Mammary epithelial cell (primary cell): ENCODE measurements around the gene NATD1.

ENCODE experiments used
- CTCF ChIP-seq, 2 donors: IDR thresholded peaks in 1 of 2; conservative IDR thresholded peaks in 1 of 2; 2 replicates each; pipeline ENCODE4 v1.5.1; 2011 to 2012; ENCODE audit warnings: inconsistent platforms in 2 of 2, low read length in 2 of 2, mild to moderate bottlenecking in 2 of 2, control low read depth in 1 of 2, low read depth in 1 of 2; ENCODE audit not compliant: insufficient read depth in 1 of 2; ENCODE audit errors: extremely low read depth in 1 of 2
- EZH2 ChIP-seq: IDR thresholded peaks from 2 replicates; pipeline ENCODE4 v1.6.1; 2012; ENCODE audit warnings: low read length, inconsistent platforms, borderline replicate concordance

- TF ChIP-seq CTCF (conservative IDR thresholded peaks at IDR 0.05 in 1 of 2, IDR thresholded peaks at IDR 0.05 in 1 of 2; ENCODE audit: extremely low read depth in 1 of 2, insufficient read depth in 1 of 2, low read depth in 1 of 2, low read length in 2 of 2) (no peak), EZH2 (no peak)
These were observed 31.3 kb upstream of the NATD1 start, which contains the start of gene MAP2K3 for GRCh38 chr17:21284319-21285163.
